Stimulated activated CD8-positive, alpha-beta memory T cell treated with anti-CD3 and anti-CD28 coated beads, Interleukin-15, amount 100 ng/mL, for 4 hours (primary cell): ENCODE results near the gene RAC2.
"Not testable (repeated sequence)": the region's sequence is repeated elsewhere in the genome, so short reads cannot be mapped to it uniquely, and the experiment has no call there.

Experiments
- DNase-seq, 2 donors: peaks; one replicate each; pipeline ENCODE4 v3.0.0-alpha.2; 2020; ENCODE audit warnings: low read depth in 2 of 2

The RAC2 gene

GRCh38 chr22:37255558-37256006 is 11.5 kb upstream of the RAC2 start:
- no peak for DNase-seq

GRCh38 chr22:37254867-37255233 is 10.8 kb upstream of the RAC2 start:
- DNase-seq: no peak

GRCh38 chr22:37254209-37254866 is 10.3 kb upstream of the RAC2 start:
- DNase-seq: no peak

- no peak for DNase-seq
These were observed 9.1 kb upstream of the RAC2 start for GRCh38 chr22:37253126-37253660.

- DNase-seq: not testable (repeated sequence)
These were observed 7.8 kb upstream of the RAC2 start for GRCh38 chr22:37251836-37252235.

GRCh38 chr22:37249986-37250385 is 5.9 kb upstream of the RAC2 start:
- no peak for DNase-seq

- DNase-seq: no peak
These were observed 4.2 kb upstream of the RAC2 start for GRCh38 chr22:37248251-37248650.

- DNase-seq: no peak
These were observed 1.7 kb upstream of the RAC2 start for GRCh38 chr22:37245740-37246139.

GRCh38 chr22:37244922-37245722 is 1.1 kb upstream of the RAC2 start:
- no peak for DNase-seq

- no peak for DNase-seq
These were observed 511 bp downstream of the RAC2 start for GRCh38 chr22:37243402-37244113.

GRCh38 chr22:37242395-37242918 is 1.6 kb downstream of the RAC2 start:
- peak; percentile 78 to 90 for DNase-seq

- no peak for DNase-seq
These were observed 2.5 kb downstream of the RAC2 start for GRCh38 chr22:37241351-37242142.

GRCh38 chr22:37240941-37241320 is 3.1 kb downstream of the RAC2 start:
- DNase-seq: no peak

- DNase-seq: no peak
These were observed 3.7 kb downstream of the RAC2 start for GRCh38 chr22:37240240-37240940.

- DNase-seq: no peak
These were observed 4.5 kb downstream of the RAC2 start for GRCh38 chr22:37239336-37240239.

GRCh38 chr22:37237371-37238268 is 6.4 kb downstream of the RAC2 start:
- no peak for DNase-seq

- DNase-seq: no peak
These were observed 8.0 kb downstream of the RAC2 start for GRCh38 chr22:37235897-37236607.
